WERI-Rb-1 (cell line): ENCODE data around the gene GMPS.
"Not testable (repeated sequence)": the region's sequence is repeated elsewhere in the genome, so short reads cannot be mapped to it uniquely, and the experiment has no call there.

Experiments
- DNase-seq: peaks from one replicate; pipeline ENCODE4 v3.0.0-alpha.2; 2020
- H3K27ac ChIP-seq: fragments of 250-450 bp; sonication (Bioruptor Pico); 2 replicates; pipeline ENCODE4 v1.5.1; 2020; ENCODE audit warnings: mild to moderate bottlenecking, moderate library complexity
- H3K27me3 ChIP-seq: fragments of 250-450 bp; sonication (Bioruptor Pico); 2 replicates; pipeline ENCODE4 v1.5.1; 2021; ENCODE audit warnings: mild to moderate bottlenecking, low read depth, moderate library complexity; ENCODE audit not compliant: insufficient read depth, severe bottlenecking
- H3K36me3 ChIP-seq: fragments of 250-450 bp; sonication (Bioruptor Pico); 2 replicates; pipeline ENCODE4 v1.5.1; 2020; ENCODE audit warnings: mild to moderate bottlenecking, moderate library complexity
- H3K4me3 ChIP-seq: 2 replicates; pipeline ENCODE4 v1.5.1; 2011; ENCODE audit warnings: low read depth, mild to moderate bottlenecking, control low read depth, low read length
- H3K9me3 ChIP-seq: fragments of 250-450 bp; sonication (Bioruptor Pico); 2 replicates; pipeline ENCODE4 v1.5.1; 2021; ENCODE audit warnings: mild to moderate bottlenecking, moderate library complexity; ENCODE audit not compliant: severe bottlenecking
- CTCF ChIP-seq: IDR thresholded peaks from 2 replicates; pipeline ENCODE4 v1.5.1; 2011; ENCODE audit warnings: low read depth, mild to moderate bottlenecking, control low read depth, inconsistent platforms, low read length

GMPS gene

GRCh38 chr3:155852341-155852740, 18.1 kb upstream of the GMPS start:
- TF ChIP-seq CTCF = no peak
- H3K4me3 ChIP-seq = peak overlapping the region; percentile 82
- no peak overlapping the region for H3K27ac ChIP-seq
- H3K27me3 ChIP-seq = no peaks in the 10 kb centered on the region
- DNase-seq = no peak
- H3K9me3 ChIP-seq = peaks cover 6% of the 10 kb centered on the region
- peaks cover 2% of the 10 kb centered on the region; the same call in 1 of the 2 replicates for H3K36me3 ChIP-seq

GRCh38 chr3:155853214-155854140, 17.0 kb upstream of the GMPS start:
- no peaks in the 10 kb centered on the region for H3K27me3 ChIP-seq
- DNase-seq = peak; percentile 35
- peaks cover 2% of the 10 kb centered on the region; the same call in 1 of the 2 replicates for H3K36me3 ChIP-seq
- H3K9me3 ChIP-seq = peaks cover 6% of the 10 kb centered on the region
- no peak for TF ChIP-seq CTCF
- H3K4me3 ChIP-seq = peak overlapping the region; percentile 82
- H3K27ac ChIP-seq = peak overlapping the region; percentile 68

- Histone ChIP-seq H3K9me3 (peaks cover 6% of the 10 kb centered on the region), H3K27ac (peak within 1 kb of the TSS; percentile 68), H3K27me3 (no peaks in the 10 kb centered on the region), H3K36me3 (peaks cover 2% of the 10 kb centered on the region; the same call in 1 of the 2 replicates), H3K4me3 (peak within 1 kb of the TSS; percentile 82)
- TF ChIP-seq CTCF = no peak
- peak; percentile 95 for DNase-seq
Measured at GRCh38 chr3:155854141-155854940, 16.1 kb upstream of the GMPS start, which contains the start of gene SLC33A1. Gene SLC33A1, minus strand, starts transcription at chr3:155854427. Its CDS starts 430 bp downstream, at chr3:155853997.

- no peak overlapping the region for H3K27ac ChIP-seq
- DNase-seq = no peak
- H3K36me3 ChIP-seq = no peaks in the 10 kb centered on the region
- TF ChIP-seq CTCF = no peak
- H3K9me3 ChIP-seq = peaks cover 2% of the 10 kb centered on the region
- no peaks in the 10 kb centered on the region for H3K27me3 ChIP-seq
- H3K4me3 ChIP-seq = no peak overlapping the region
Measured at GRCh38 chr3:155859859-155860258, 10.6 kb upstream of the GMPS start.

- not testable (repeated sequence) for H3K4me3 ChIP-seq, H3K27ac ChIP-seq, DNase-seq, H3K36me3 ChIP-seq, H3K27me3 ChIP-seq, H3K9me3 ChIP-seq
Measured at GRCh38 chr3:155860424-155860823, 10.0 kb upstream of the GMPS start.

GRCh38 chr3:155861476-155862183, 8.8 kb upstream of the GMPS start:
- no peak for DNase-seq
- no peak overlapping the region for H3K27ac ChIP-seq
- H3K9me3 ChIP-seq = no peaks in the 10 kb centered on the region
- H3K36me3 ChIP-seq = no peaks in the 10 kb centered on the region
- H3K4me3 ChIP-seq = no peak overlapping the region
- TF ChIP-seq CTCF = no peak
- no peaks in the 10 kb centered on the region for H3K27me3 ChIP-seq

- not testable (repeated sequence) for H3K4me3 ChIP-seq, H3K27ac ChIP-seq
Measured at GRCh38 chr3:155862290-155862982, 8.0 kb upstream of the GMPS start.

More at GRCh38 chr3:155862290-155862982, 8.0 kb upstream of the GMPS start:
- H3K9me3 ChIP-seq, H3K36me3 ChIP-seq, H3K27me3 ChIP-seq, DNase-seq: not testable (repeated sequence)
